Measurements from ENCODE around the gene CUBN. TPM values are rescaled to one million over a fixed set of nuclear protein-coding genes. Genes with fewer than 3 reads are reported as not detected.

The CUBN gene
- total RNA-seq, 1 donor from 2014 or later, result 2.7 TPM

GRCh38 chr10:16907687-16908086 lies 221.9 kb downstream of the CUBN start:
- H2AFZ ChIP-seq (ENCODE audit: low read depth, low read length), result no peak overlapping the region
- no peak overlapping the region for H3K4me3 ChIP-seq (ENCODE audit: insufficient read depth, low read depth, low read length)
- Mint-ChIP-seq H3K4me3 (ENCODE audit: unreplicated experiment) (no peak overlapping the region), H3K36me3 (ENCODE audit: low read depth, unreplicated experiment) (peaks cover 10% of the 10 kb centered on the region), H3K9me3 (ENCODE audit: unreplicated experiment) (peaks cover 4% of the 10 kb centered on the region), H3K27me3 (ENCODE audit: low read depth, unreplicated experiment) (no peaks in the 10 kb centered on the region), H3K4me1 (ENCODE audit: low read depth, unreplicated experiment) (peaks cover 25% of the 10 kb centered on the region), H3K27ac (ENCODE audit: unreplicated experiment) (no peak overlapping the region)
- no peaks in the 10 kb centered on the region for H3K27me3 ChIP-seq (ENCODE audit: insufficient read depth, low read length)
- no peaks in the 10 kb centered on the region for H4K20me1 ChIP-seq (ENCODE audit: insufficient read depth, low read length)
- no peak for TF ChIP-seq EZH2 (IDR thresholded peaks at IDR 0.05; ENCODE audit: insufficient read depth, low read length)
- TF ChIP-seq, protein P1, sequence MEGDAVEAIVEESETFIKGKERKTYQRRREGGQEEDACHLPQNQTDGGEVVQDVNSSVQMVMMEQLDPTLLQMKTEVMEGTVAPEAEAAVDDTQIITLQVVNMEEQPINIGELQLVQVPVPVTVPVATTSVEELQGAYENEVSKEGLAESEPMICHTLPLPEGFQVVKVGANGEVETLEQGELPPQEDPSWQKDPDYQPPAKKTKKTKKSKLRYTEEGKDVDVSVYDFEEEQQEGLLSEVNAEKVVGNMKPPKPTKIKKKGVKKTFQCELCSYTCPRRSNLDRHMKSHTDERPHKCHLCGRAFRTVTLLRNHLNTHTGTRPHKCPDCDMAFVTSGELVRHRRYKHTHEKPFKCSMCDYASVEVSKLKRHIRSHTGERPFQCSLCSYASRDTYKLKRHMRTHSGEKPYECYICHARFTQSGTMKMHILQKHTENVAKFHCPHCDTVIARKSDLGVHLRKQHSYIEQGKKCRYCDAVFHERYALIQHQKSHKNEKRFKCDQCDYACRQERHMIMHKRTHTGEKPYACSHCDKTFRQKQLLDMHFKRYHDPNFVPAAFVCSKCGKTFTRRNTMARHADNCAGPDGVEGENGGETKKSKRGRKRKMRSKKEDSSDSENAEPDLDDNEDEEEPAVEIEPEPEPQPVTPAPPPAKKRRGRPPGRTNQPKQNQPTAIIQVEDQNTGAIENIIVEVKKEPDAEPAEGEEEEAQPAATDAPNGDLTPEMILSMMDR (IDR thresholded peaks at IDR 0.05; ENCODE audit: insufficient read depth, low read depth, low read length), result no peak
- H3K27ac ChIP-seq (ENCODE audit: low read depth, low read length), result no peak overlapping the region
- DNase-seq (ENCODE audit: low read depth) (no peak), FAIRE-seq (no peak)
- no peak overlapping the region for H3K4me2 ChIP-seq (ENCODE audit: low read length)
- peaks cover 5% of the 10 kb centered on the region for H3K4me1 ChIP-seq (ENCODE audit: insufficient read depth, low read length)
- H3K79me2 ChIP-seq (ENCODE audit: insufficient read depth, low read length), result no peaks in the 10 kb centered on the region
- H3K9ac ChIP-seq (ENCODE audit: low read length), result no peak overlapping the region
- no peaks in the 10 kb centered on the region for H3K36me3 ChIP-seq (ENCODE audit: insufficient read depth, low read length)
- no peaks in the 10 kb centered on the region for H3K9me3 ChIP-seq (ENCODE audit: insufficient read depth, low read depth, low read length)

- FAIRE-seq (no peak), DNase-seq (ENCODE audit: low read depth) (peak; percentile 60)
- no peak overlapping the region for H3K4me3 ChIP-seq (ENCODE audit: insufficient read depth, low read depth, low read length)
- no peaks in the 10 kb centered on the region for H4K20me1 ChIP-seq (ENCODE audit: insufficient read depth, low read length)
- no peak overlapping the region for H3K27ac Mint-ChIP-seq (ENCODE audit: unreplicated experiment)
- peaks cover 4% of the 10 kb centered on the region for H3K4me1 ChIP-seq (ENCODE audit: insufficient read depth, low read length)
- H3K27me3 Mint-ChIP-seq (ENCODE audit: low read depth, unreplicated experiment), result no peaks in the 10 kb centered on the region
- H3K36me3 ChIP-seq (ENCODE audit: insufficient read depth, low read length), result no peaks in the 10 kb centered on the region
- H3K9me3 Mint-ChIP-seq (ENCODE audit: unreplicated experiment), result peaks cover 4% of the 10 kb centered on the region
- H2AFZ ChIP-seq (ENCODE audit: low read depth, low read length), result no peak overlapping the region
- H3K9me3 ChIP-seq (ENCODE audit: insufficient read depth, low read depth, low read length), result no peaks in the 10 kb centered on the region
- H3K4me1 Mint-ChIP-seq (ENCODE audit: low read depth, unreplicated experiment), result peaks cover 23% of the 10 kb centered on the region
- no peak overlapping the region for H3K9ac ChIP-seq (ENCODE audit: low read length)
- no peaks in the 10 kb centered on the region for H3K79me2 ChIP-seq (ENCODE audit: insufficient read depth, low read length)
- H3K4me3 Mint-ChIP-seq (ENCODE audit: unreplicated experiment), result no peak overlapping the region
- TF ChIP-seq, protein P1 (IDR thresholded peaks at IDR 0.05; ENCODE audit: insufficient read depth, low read depth, low read length), result no peak
- TF ChIP-seq EZH2 (IDR thresholded peaks at IDR 0.05; ENCODE audit: insufficient read depth, low read length), result no peak
- H3K27ac ChIP-seq (ENCODE audit: low read depth, low read length), result no peak overlapping the region
- H3K36me3 Mint-ChIP-seq (ENCODE audit: low read depth, unreplicated experiment), result peaks cover 8% of the 10 kb centered on the region
- H3K27me3 ChIP-seq (ENCODE audit: insufficient read depth, low read length), result no peaks in the 10 kb centered on the region
- no peak overlapping the region for H3K4me2 ChIP-seq (ENCODE audit: low read length)
Measured at GRCh38 chr10:16905320-16905719, 224.3 kb downstream of the CUBN start.

DNA sequence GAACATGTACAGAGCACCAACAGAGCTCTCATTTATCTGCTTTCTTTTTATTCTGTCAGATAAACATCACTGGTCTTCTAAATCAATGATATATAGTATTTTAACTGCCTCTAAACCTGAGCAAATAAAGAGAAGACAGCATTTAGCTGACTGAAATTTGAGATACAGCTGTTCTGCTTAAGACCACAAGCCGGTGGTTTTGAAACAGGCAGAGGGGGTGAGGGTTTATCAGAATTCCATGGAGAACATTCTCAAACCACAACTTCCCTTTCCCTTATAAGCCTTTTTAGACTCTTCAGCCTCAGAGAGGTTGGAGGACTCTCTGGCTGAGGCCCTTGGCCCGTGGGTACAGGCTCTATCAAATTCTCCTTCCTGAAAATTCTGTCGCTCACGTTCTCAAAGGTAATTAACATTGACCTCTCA lies 225.0 kb downstream of the CUBN start:
- H3K27me3 Mint-ChIP-seq (ENCODE audit: low read depth, unreplicated experiment), result no peaks in the 10 kb centered on the region
- Histone ChIP-seq H3K79me2 (ENCODE audit: insufficient read depth, low read length) (no peaks in the 10 kb centered on the region), H3K4me1 (ENCODE audit: insufficient read depth, low read length) (peaks cover 1% of the 10 kb centered on the region), H4K20me1 (ENCODE audit: insufficient read depth, low read length) (no peaks in the 10 kb centered on the region), H3K27me3 (ENCODE audit: insufficient read depth, low read length) (no peaks in the 10 kb centered on the region), H3K27ac (ENCODE audit: low read depth, low read length) (no peak overlapping the region), H3K4me2 (ENCODE audit: low read length) (no peak overlapping the region), H3K36me3 (ENCODE audit: insufficient read depth, low read length) (no peaks in the 10 kb centered on the region), H3K9ac (ENCODE audit: low read length) (no peak overlapping the region), H3K9me3 (ENCODE audit: insufficient read depth, low read depth, low read length) (no peaks in the 10 kb centered on the region), H3K4me3 (ENCODE audit: insufficient read depth, low read depth, low read length) (no peak overlapping the region), H2AFZ (ENCODE audit: low read depth, low read length) (no peak overlapping the region)
- TF ChIP-seq, protein P1 (IDR thresholded peaks at IDR 0.05; ENCODE audit: insufficient read depth, low read depth, low read length), result no peak
- no peak for TF ChIP-seq EZH2 (IDR thresholded peaks at IDR 0.05; ENCODE audit: insufficient read depth, low read length)
- no peak overlapping the region for H3K4me3 Mint-ChIP-seq (ENCODE audit: unreplicated experiment)
- peak overlapping the region; percentile 20 for H3K27ac Mint-ChIP-seq (ENCODE audit: unreplicated experiment)
- DNase-seq (ENCODE audit: low read depth), result peak; percentile 93
- peaks cover 22% of the 10 kb centered on the region for H3K4me1 Mint-ChIP-seq (ENCODE audit: low read depth, unreplicated experiment)
- peaks cover 4% of the 10 kb centered on the region for H3K9me3 Mint-ChIP-seq (ENCODE audit: unreplicated experiment)
- H3K36me3 Mint-ChIP-seq (ENCODE audit: low read depth, unreplicated experiment), result peaks cover 8% of the 10 kb centered on the region
- no peak for FAIRE-seq

Measured in astrocyte (in vitro differentiated cells and primary cell).